ENCODE measurements around the gene CCDC187.

Gene CCDC187

DNA sequence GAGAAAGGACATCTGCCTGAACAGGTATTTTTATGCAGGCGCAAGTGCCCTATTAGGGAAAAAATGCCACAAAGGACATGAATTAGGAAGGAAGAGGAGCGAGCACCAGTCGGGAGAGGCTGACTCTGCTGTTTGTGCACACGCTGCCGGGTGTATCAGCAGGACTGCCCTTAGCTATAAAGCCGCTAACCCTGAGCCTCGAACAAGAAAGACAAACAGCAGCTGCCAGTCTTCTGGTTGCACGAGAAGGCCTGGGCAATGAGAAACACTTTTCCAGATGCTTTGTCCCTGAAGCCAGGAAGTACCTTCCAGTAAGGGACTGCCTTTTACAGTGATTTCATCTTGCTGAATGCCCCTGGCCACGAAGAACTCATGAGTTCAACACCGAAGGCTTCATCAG, 70.9 kb downstream of the CCDC187 start:
- Histone ChIP-seq H3K9ac (ENCODE audit: low read length) (no peak overlapping the region), H3K27me3 (ENCODE audit: control insufficient read depth, insufficient read depth, low read length) (no peaks in the 10 kb centered on the region), H3K4me1 (ENCODE audit: control insufficient read depth, insufficient read depth, low read length) (no peaks in the 10 kb centered on the region), H3K36me3 (ENCODE audit: control insufficient read depth, insufficient read depth, low read length) (peaks cover 4% of the 10 kb centered on the region), H3K27ac (ENCODE audit: low read depth, low read length) (no peak overlapping the region), H3K4me3 (ENCODE audit: low read length) (no peak overlapping the region)

DNA sequence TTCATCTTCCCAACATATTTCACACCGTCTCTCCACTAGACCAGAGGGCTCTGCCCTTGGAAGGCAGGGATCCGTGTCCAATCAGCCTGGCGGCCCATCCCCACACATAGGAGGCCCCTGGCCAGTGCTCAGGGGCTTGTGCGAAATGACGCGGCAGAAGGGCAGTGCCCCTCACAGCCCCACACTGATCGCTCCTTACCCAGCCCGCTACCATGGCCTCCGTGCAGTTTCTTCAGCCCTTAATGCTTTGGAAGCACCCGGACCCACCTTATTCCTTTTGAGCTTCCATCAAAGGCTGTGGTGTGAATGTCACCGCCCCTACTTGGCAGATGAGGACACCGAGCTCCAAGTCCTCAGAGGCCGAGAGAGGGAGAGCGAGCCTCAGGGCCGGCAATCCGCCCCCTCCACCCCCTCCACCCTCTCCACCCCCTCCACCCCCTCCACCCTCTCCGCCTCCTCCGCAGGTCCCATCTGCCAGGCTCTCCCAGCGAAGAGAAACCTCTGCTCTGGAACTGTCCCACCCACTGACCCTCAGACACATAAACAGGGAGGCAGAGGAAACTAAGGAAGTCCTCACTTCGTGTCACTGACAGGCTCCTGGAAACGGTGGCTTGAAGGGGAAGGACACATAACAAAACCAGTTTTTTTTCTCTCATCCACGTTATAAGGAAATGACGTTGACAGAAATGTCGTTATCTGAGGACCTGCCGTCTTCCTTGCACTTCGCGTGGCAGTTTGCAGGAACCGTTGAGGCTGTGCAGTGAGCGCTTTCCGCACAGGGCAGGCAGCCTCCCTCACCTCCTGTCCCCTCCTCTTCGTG, 72.2 kb downstream of the CCDC187 start:
- no peak overlapping the region for H3K27ac ChIP-seq (ENCODE audit: low read depth, low read length)
- H3K27me3 ChIP-seq (ENCODE audit: control insufficient read depth, insufficient read depth, low read length), result no peaks in the 10 kb centered on the region
- H3K9ac ChIP-seq (ENCODE audit: low read length), result no peak overlapping the region

DNA sequence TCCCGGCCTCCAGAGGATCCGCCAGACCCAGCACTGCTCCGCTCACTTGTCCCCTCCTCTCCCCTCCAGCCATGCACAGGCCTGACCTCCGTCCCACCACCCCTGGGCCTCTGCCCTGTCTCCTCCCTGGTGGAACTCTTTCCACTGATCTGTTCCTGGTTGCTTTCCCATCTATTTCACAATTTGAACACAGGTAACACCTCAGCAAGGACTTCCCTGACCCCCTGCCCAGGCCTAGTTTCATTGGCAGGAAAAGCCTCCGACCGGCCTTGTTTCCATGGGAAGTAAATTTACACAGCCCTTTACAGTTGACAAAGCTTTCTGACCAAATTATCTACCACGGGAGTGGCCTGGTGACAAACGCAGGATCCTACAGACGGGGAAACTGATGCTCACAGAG, 73.1 kb downstream of the CCDC187 start:
- no peak overlapping the region for H3K9ac ChIP-seq (ENCODE audit: low read length)
- H3K36me3 ChIP-seq (ENCODE audit: control insufficient read depth, insufficient read depth, low read length), result peaks cover 4% of the 10 kb centered on the region
- H3K4me1 ChIP-seq (ENCODE audit: control insufficient read depth, insufficient read depth, low read length), result no peaks in the 10 kb centered on the region
- H3K4me3 ChIP-seq (ENCODE audit: low read length), result no peak overlapping the region
- H3K27ac ChIP-seq (ENCODE audit: low read depth, low read length), result no peak overlapping the region
- H3K27me3 ChIP-seq (ENCODE audit: control insufficient read depth, insufficient read depth, low read length), result no peaks in the 10 kb centered on the region

More for the DNA sequence above, 72.2 kb downstream of the CCDC187 start:
- H3K4me3 ChIP-seq (ENCODE audit: low read length), result no peak overlapping the region
- no peaks in the 10 kb centered on the region for H3K4me1 ChIP-seq (ENCODE audit: control insufficient read depth, insufficient read depth, low read length)
- peaks cover 4% of the 10 kb centered on the region for H3K36me3 ChIP-seq (ENCODE audit: control insufficient read depth, insufficient read depth, low read length)

DNA sequence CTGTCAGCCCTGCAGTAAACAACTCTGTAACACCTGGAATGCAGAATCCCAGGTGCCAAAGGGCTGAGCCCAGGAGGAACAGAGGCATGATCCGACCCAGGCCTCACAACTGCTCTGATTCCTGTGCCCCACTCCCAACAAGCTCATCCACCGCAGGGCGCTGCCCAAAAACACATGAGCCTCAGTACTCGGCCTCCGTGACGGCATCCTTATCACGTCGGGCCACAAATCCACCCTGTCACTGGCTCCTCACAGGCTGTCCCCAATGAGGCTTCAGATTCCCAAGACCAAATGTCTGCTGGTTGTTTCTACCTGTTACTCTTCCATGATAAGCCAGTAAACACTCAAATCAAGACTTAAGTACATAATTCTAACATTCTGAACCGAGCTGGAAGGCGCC, 73.5 kb downstream of the CCDC187 start:
- Histone ChIP-seq H3K27ac (ENCODE audit: low read depth, low read length) (no peak overlapping the region), H3K4me3 (ENCODE audit: low read length) (no peak overlapping the region), H3K36me3 (ENCODE audit: control insufficient read depth, insufficient read depth, low read length) (peaks cover 4% of the 10 kb centered on the region), H3K4me1 (ENCODE audit: control insufficient read depth, insufficient read depth, low read length) (no peaks in the 10 kb centered on the region), H3K27me3 (ENCODE audit: control insufficient read depth, insufficient read depth, low read length) (no peaks in the 10 kb centered on the region), H3K9ac (ENCODE audit: low read length) (no peak overlapping the region)

DNA sequence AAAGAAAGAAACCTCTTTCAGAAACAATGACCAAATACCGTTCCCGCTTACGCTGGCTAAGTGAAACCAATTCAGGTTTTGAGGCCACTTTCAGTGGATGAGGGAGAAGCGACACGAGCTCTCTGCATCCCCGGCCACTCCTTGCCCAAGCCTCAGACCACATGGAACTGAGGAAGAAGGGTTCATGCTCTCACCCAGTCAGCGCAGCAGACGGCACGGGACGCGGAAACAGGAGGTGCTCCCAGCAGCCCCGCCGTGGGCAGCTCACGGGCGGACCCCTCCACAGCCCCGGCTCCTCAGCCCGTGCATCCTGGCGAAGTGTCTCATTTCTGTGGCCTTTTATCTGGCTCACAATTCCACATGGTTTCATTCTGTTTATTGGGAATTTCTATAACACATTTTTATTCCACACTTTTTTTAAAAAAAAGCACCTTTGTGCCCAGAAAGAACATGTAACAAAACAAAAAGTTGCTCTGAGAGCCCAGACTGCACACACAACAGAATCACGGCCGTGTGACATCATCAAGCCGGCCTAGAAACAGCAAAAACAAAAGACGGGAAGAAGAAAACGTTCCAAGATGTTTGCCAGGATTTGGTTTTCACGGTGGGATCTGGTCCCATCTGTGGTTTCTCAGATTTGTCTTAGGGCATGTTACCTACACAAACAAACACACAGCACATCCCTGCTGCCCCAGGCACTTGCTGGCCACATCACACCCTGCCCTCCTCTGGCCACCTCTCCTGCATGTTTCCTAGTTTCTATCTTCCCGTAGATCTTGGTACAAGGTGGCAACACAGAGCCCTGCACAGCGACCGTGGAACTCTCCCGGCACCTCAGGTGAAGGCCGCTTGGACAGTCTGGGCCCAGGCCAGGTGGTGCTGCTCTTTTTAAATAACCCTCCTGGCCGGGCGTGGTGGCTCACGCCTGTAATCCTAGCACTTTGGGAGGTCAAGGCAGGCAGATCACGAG, 74.5 kb downstream of the CCDC187 start:
- Histone ChIP-seq H3K27ac (ENCODE audit: low read depth, low read length) (no peak overlapping the region), H3K27me3 (ENCODE audit: control insufficient read depth, insufficient read depth, low read length) (no peaks in the 10 kb centered on the region), H3K4me1 (ENCODE audit: control insufficient read depth, insufficient read depth, low read length) (no peaks in the 10 kb centered on the region), H3K9ac (ENCODE audit: low read length) (no peak overlapping the region), H3K36me3 (ENCODE audit: control insufficient read depth, insufficient read depth, low read length) (peaks cover 4% of the 10 kb centered on the region), H3K4me3 (ENCODE audit: low read length) (no peak overlapping the region)

DNA sequence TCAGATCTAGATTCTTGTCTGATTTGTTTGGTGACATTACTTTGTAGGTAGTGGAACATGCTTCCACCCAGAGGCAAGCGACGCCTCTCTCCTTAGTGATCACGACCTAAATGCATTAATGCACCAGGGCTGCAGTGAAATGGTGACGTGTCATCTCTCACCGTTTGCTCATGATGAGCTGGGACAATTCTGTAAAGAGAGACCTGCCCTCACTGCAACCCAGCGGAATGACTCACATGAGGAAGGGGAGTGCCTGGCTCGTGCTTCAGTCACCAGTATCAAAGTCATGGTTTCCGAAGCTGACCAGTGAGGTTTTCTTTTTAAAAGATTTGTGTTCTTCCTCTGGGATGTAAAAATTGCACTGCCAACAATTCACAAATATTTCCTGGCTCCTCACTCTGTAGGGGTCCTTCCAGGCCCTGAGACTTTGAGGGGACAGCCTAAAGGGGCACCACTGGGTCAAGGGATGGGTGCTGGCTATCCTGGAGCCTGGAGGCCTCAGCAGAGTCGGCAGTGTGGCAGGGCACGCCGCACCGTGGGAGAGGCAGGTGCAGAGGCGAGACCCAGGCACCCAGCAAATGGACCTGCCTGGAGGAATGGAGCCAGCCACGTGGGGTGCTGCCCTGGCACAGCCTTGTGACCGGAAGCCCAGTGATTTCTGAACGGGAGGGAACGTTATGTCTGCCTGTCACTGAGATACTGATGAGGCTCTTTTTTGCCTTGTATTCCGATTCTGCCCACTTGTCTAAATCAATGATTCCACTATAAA, 75.6 kb downstream of the CCDC187 start:
- no peak overlapping the region for H3K27ac ChIP-seq (ENCODE audit: low read depth, low read length)
- peaks cover 3% of the 10 kb centered on the region for H3K36me3 ChIP-seq (ENCODE audit: control insufficient read depth, insufficient read depth, low read length)
- no peaks in the 10 kb centered on the region for H3K4me1 ChIP-seq (ENCODE audit: control insufficient read depth, insufficient read depth, low read length)
- no peak overlapping the region for H3K4me3 ChIP-seq (ENCODE audit: low read length)
- no peaks in the 10 kb centered on the region for H3K27me3 ChIP-seq (ENCODE audit: control insufficient read depth, insufficient read depth, low read length)
- H3K9ac ChIP-seq (ENCODE audit: low read length), result no peak overlapping the region

DNA sequence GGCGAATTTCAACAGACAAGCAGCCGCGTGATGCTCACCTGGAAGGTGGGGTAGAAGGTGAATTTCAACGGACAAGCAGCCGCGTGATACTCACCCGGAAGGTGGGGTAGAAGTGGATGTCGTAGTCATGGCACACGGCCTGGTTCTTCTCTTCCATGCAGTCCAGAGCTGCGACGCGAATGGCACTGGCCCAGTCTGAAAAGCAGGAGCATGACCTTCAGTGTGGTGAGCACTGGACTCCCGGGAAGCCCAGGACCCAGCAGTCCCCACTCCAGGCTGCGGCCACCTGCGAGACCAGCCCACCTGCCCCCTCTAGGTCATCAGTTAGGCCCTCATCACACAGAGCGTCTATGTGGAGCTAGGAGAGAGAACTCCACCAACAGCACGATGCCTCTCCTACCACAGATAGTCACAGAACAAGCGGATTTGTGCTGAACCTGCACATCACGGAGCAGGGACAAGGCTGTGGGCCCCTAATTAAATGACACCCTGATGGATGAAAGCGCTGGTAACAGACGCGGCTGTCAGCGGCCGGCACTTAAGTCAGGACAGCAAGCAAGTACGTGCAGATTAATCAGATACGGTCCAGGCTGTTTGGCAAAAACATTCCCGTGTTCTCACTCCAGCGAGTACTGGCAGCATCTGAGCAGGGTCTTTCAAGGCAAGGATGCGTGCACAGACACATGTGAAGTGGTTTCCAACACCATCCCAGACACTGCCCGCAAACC, 77.0 kb downstream of the CCDC187 start:
- H3K9ac ChIP-seq (ENCODE audit: low read length), result no peak overlapping the region
- no peak overlapping the region for H3K4me3 ChIP-seq (ENCODE audit: low read length)
- H3K36me3 ChIP-seq (ENCODE audit: control insufficient read depth, insufficient read depth, low read length), result peaks cover 4% of the 10 kb centered on the region
- H3K27me3 ChIP-seq (ENCODE audit: control insufficient read depth, insufficient read depth, low read length), result no peaks in the 10 kb centered on the region
- no peaks in the 10 kb centered on the region for H3K4me1 ChIP-seq (ENCODE audit: control insufficient read depth, insufficient read depth, low read length)
- H3K27ac ChIP-seq (ENCODE audit: low read depth, low read length), result no peak overlapping the region

DNA sequence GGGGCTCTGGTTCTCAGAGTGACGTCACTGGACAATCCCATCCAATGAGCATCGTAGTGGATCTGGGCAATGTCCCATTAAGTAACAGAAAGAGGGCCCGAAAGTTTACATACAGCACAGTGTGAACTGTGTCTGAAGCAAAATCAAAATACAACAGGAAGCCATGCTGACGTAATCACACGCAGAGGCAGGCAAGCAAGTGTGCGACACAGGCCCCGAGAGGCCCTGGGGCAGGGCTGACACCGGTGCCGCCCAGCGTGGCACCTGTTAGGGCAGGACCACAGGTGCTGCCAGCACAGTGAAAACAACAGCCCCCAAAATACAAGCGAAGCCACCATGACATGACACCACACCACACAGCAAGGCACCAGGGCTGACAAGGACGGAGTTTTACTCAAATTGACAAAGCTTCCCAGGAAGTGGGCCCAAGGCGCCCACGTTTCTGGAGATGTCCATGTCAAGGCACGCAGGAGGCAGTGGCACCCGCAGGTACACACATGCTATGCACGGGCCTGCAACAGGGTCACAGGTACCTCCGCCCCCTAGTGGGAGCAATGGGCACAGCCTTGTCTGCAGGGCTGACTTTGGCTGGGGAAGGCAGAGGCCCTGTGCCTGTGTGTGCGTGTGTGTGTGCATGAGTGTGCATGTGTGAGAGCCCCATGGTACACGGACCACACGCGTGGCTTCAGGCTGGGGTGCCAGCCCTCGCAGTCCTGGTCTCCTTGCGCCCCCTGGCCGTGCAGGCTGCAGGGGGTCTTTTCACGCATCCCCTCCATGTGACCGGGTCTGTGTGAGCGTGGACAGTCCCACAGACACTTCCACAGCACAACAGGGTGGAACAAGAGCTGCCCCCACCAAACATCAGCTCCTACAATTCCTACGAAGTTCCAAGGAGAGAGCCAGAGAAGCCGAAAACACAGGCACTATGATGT, 77.9 kb downstream of the CCDC187 start:
- Histone ChIP-seq H3K9ac (ENCODE audit: low read length) (no peak overlapping the region), H3K4me1 (ENCODE audit: control insufficient read depth, insufficient read depth, low read length) (no peaks in the 10 kb centered on the region), H3K27me3 (ENCODE audit: control insufficient read depth, insufficient read depth, low read length) (no peaks in the 10 kb centered on the region), H3K4me3 (ENCODE audit: low read length) (no peak overlapping the region), H3K27ac (ENCODE audit: low read depth, low read length) (no peak overlapping the region), H3K36me3 (ENCODE audit: control insufficient read depth, insufficient read depth, low read length) (peaks cover 12% of the 10 kb centered on the region)

DNA sequence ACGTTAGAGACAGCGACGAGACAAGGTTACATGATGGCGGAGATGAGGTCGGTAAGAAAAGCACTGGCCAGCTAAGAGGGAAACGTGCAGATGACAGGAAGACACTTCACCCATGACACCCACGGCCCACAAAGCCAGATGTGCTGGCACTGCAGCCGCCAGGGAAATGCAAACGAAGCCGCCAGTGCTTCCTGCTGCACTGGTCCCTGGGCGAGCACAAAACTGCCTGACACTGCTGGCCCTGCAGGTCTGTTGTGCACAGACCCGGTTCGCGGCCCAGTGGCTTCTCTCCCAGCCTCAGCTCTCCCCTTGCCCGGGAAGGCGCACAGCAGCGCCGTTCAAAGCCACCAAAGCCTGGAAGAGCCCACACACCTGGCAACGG, 78.5 kb downstream of the CCDC187 start:
- H3K36me3 ChIP-seq (ENCODE audit: control insufficient read depth, insufficient read depth, low read length), result peaks cover 12% of the 10 kb centered on the region

DNA sequence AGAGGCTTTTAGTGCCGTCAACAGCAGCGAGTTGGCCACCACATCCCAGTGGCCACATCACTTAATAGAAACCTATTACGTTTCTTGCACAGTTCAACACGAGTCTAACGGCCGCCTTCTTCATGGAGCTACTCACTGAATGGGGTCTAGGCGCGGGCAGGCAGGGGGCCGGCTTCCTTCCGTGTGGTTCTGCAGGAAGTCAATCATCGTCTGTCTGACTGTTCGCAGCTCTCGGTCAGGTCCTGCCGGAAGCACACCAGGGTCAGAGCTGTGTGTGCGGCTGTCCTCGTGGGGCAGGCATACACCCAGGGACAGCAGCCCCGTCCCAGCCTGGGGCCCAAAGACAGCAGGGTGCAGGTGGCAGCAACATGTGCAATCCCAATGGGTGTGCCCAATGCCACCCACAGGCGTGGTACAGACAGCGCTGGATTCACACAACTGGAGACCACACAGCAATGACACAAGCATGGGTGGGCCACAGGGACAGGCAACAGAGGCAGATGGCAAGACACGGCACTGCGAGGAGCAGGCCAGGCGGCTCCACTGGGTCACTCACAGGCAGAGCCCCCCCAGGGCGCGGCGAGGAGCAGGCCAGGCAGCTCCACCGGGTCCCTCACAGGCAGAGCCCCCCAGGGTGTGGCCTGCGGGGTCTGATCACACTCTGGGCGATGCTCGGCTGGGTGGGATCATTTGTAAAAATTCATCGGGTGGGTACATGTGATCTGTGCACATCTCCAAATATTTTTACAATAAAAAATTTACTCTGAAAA, 79.8 kb downstream of the CCDC187 start:
- no peak overlapping the region for H3K27ac ChIP-seq (ENCODE audit: low read depth, low read length)
- no peaks in the 10 kb centered on the region for H3K27me3 ChIP-seq (ENCODE audit: control insufficient read depth, insufficient read depth, low read length)
- H3K9ac ChIP-seq (ENCODE audit: low read length), result no peak overlapping the region
- H3K4me3 ChIP-seq (ENCODE audit: low read length), result no peak overlapping the region
- H3K4me1 ChIP-seq (ENCODE audit: control insufficient read depth, insufficient read depth, low read length), result no peaks in the 10 kb centered on the region
- H3K36me3 ChIP-seq (ENCODE audit: control insufficient read depth, insufficient read depth, low read length), result peaks cover 12% of the 10 kb centered on the region

More for the DNA sequence above, 78.5 kb downstream of the CCDC187 start:
- Histone ChIP-seq H3K4me3 (ENCODE audit: low read length) (no peak overlapping the region), H3K27me3 (ENCODE audit: control insufficient read depth, insufficient read depth, low read length) (no peaks in the 10 kb centered on the region), H3K9ac (ENCODE audit: low read length) (no peak overlapping the region), H3K27ac (ENCODE audit: low read depth, low read length) (no peak overlapping the region), H3K4me1 (ENCODE audit: control insufficient read depth, insufficient read depth, low read length) (no peaks in the 10 kb centered on the region)
